Pancreas (tissue), 10 donors: ENCODE data around the gene TMIE. TPM values are rescaled to one million over a fixed set of nuclear protein-coding genes. Genes with fewer than 3 reads are reported as not detected.

Experiments
- ATAC-seq, 4 donors: fragments of 200-7000 bp; cut with Tn5 transposase; one replicate each; pipeline versions ENCODE4 v1.8.0 to v1.9.1; 2020; ENCODE audit warnings: mild to moderate bottlenecking in 4 of 4, moderate library complexity in 4 of 4
- DNase-seq, 6 donors: peaks; one replicate each; pipeline ENCODE4 v3.0.0-alpha.2; 2020
- FAIRE-seq: peaks from 2 replicates; lab custom pipeline; 2012; peaks lifted over from hg19 to GRCh38; lab: Jason Lieb, UNC
- H3K27ac ChIP-seq, 4 donors: fragments of 200-600 bp; sonication (generic); 1 replicate in 3 of 4; 2 replicates in 1 of 4; pipeline versions ENCODE4 v1.5.0 to v1.8.0; 2020
- H3K27me3 ChIP-seq, 4 donors: fragments of 200-600 bp; one replicate each; pipeline ENCODE4 v1.8.0; 2021
- H3K36me3 ChIP-seq, 3 donors: fragments of 200-600 bp; sonication (generic) in 1 of 3; one replicate each; pipeline versions ENCODE4 v1.5.0 to v1.8.0; 2020 to 2021
- H3K4me1 ChIP-seq, 3 donors: fragments of 200-600 bp; one replicate each; pipeline ENCODE4 v1.8.0; 2021
- H3K4me3 ChIP-seq, 4 donors: fragments of 200-600 bp; sonication (generic) in 2 of 4; one replicate each; pipeline versions ENCODE4 v1.5.0 to v1.8.0; 2020 to 2021
- H3K9me3 ChIP-seq, 4 donors: fragments of 200-600 bp; one replicate each; pipeline ENCODE4 v1.8.0; 2021
- CTCF ChIP-seq, 4 donors: fragments of 200-600 bp; sonication (generic) in 3 of 4; IDR thresholded peaks; one replicate each; pipeline versions ENCODE4 v1.5.0 to v1.8.0; 2021; ENCODE audit warnings: antibody characterized with exemption in 4 of 4
- WGBS, 2 donors: extraction: QIAGEN DNeasy Blood & Tissue Kit; methylation state at CpG; one replicate each; pipeline ENCODE4 v1.1.7; 2013; 5-methylcytosine and 5-hydroxymethylcytosine counted together
- intact Hi-C, 3 donors: fragments of 100-400 bp; cut with DNase I; formaldehyde crosslinking; loops; one replicate each; pipeline versions ENCODE4 v1.11.1 to v1.14.2; 2022
- polyA plus RNA-seq, 2 donors: library from polyadenylated mRNA; stranded (reverse); fragments of 200-250 nt; gene quantifications; one replicate each; pipeline ENCODE4 v1.2.3, GENCODE V29; 2013
- total RNA-seq, 6 donors: library from RNA; stranded (reverse); fragmentation: NEBNext Ultra II Directional in 4 of 6; extraction: Animal tissue kit (Norgen Biotek cat#: 25700) in 4 of 6; gene quantifications; one replicate each; pipeline versions ENCODE4 v1.2.1 to v1.2.4, GENCODE V29; 2021 to 2023
- donor health status: healthy with polysubstance abuse.
- donor health status: DM: no; HTN: no; CAD: no; lungs with moderate emphysema.
- donor health status: DM: no; HTN: no; CAD: no.
- donor health status: control.
- donor health status: control.
- donor health status: Bipolar disorder and iron deficiency.
- donor health status: DM: yes; HTN: yes; CAD: no.
- donor health status: DM: no; HTN: no; CAD: no.
- donor health status: DM: no; HTN: no; CAD: no.
- donor health status: DM: yes; HTN: yes; CAD: no.

The TMIE gene
- total and polyA plus RNA-seq, 8 donors, result 0.08 to 0.52 (median 0.14) TPM; not detected in 1

GRCh38 chr3:46663591-46664135, 37.5 kb upstream of the TMIE start:
- ATAC-seq (peak in 1 of 4 donors; percentile 10), DNase-seq (peak in 1 of 6 donors; percentile 30), FAIRE-seq (no peak)
- no peak overlapping the region for H3K4me3 ChIP-seq
- no peaks in the 10 kb centered on the region for H3K27me3 ChIP-seq
- H3K4me1 ChIP-seq, result peaks cover 0 to 7% (median 3%) of the 10 kb centered on the region in 3 donors
- WGBS, 2 donors, result 75 to 79% methylated on average over 8 of the region's 8 CpGs
- no peak for TF ChIP-seq CTCF (IDR thresholded peaks at IDR 0.05)
- intact Hi-C loops, result no loop called here
- no peaks in the 10 kb centered on the region for H3K36me3 ChIP-seq
- H3K9me3 ChIP-seq, result no peaks in the 10 kb centered on the region
- no peak overlapping the region for H3K27ac ChIP-seq

DNA sequence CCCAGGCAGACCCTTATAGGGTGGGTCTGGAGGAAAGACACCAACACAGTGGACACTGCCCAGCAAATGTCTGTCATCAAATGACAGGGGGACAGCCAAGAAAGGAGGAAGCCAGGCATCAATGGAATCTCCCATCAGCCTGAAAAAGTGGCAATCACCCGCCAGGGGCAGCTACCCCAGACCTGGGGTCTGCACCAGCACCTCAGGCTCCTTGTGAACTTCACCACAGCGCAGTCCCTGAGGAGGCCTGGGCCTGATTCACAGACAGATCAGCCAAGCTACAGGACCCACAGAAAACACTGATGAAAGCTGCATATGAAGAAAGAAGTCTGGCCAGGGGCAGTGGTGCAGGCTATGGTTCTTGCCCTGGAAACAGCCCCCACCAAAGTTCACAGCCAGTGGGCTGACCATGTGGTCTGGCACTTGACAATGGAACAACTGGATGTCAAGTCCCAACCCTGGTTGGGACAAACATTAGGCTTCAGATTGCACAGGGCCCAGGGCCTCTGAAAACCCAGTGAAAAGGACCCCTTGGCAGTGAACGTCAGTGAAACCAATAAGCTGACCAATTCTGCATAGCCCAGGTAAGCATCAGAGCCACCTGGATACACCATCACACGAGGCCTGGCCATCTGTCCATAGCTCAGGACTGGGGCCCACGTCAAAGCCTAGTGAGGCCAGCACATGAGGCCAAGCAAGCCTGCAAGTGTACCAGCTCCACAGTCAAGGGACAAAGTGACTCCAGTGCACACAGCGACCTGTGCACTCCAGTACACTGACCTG, 36.8 kb upstream of the TMIE start:
- Histone ChIP-seq H3K4me1 (peaks cover 0 to 7% (median 3%) of the 10 kb centered on the region in 3 donors), H3K27ac (no peak overlapping the region), H3K36me3 (no peaks in the 10 kb centered on the region), H3K4me3 (no peak overlapping the region), H3K9me3 (no peaks in the 10 kb centered on the region), H3K27me3 (no peaks in the 10 kb centered on the region)
- no peak for TF ChIP-seq CTCF (IDR thresholded peaks at IDR 0.05)
- ATAC-seq (no peak), FAIRE-seq (no peak), DNase-seq (peak in 1 of 6 donors; percentile 27)
- intact Hi-C loops, result no loop called here
- WGBS, 2 donors, result 89 to 92% methylated on average over 6 of the region's 6 CpGs

- Histone ChIP-seq H3K27ac (no peak overlapping the region), H3K4me3 (no peak overlapping the region), H3K9me3 (no peaks in the 10 kb centered on the region), H3K27me3 (no peaks in the 10 kb centered on the region), H3K4me1 (peaks cover 0 to 7% (median 3%) of the 10 kb centered on the region in 3 donors), H3K36me3 (no peaks in the 10 kb centered on the region)
- intact Hi-C loops, result no loop called here
- no peak for ATAC-seq
- 71 to 81% methylated on average over 22 to 23 of the region's 23 CpGs for WGBS, 2 donors
- no peak for FAIRE-seq
- no peak for DNase-seq
- no peak for TF ChIP-seq CTCF (IDR thresholded peaks at IDR 0.05)
These were observed 36.0 kb upstream of the TMIE start for GRCh38 chr3:46664971-46665762.

GRCh38 chr3:46665763-46666452, 35.3 kb upstream of the TMIE start:
- no peaks in the 10 kb centered on the region for H3K36me3 ChIP-seq
- H3K4me3 ChIP-seq, result no peak overlapping the region
- TF ChIP-seq CTCF (IDR thresholded peaks at IDR 0.05), result no peak
- H3K27me3 ChIP-seq, result no peaks in the 10 kb centered on the region
- peak in 3 of 6 donors; percentile 10 to 53 (median 28) for DNase-seq
- intact Hi-C loops, result no loop called here
- no peaks in the 10 kb centered on the region for H3K9me3 ChIP-seq
- H3K27ac ChIP-seq, result no peak overlapping the region
- H3K4me1 ChIP-seq, result peaks cover 0 to 7% (median 3%) of the 10 kb centered on the region in 3 donors
- WGBS, 2 donors, result 47 to 56% methylated on average over 9 of the region's 9 CpGs
- FAIRE-seq, result no peak
- peak in 3 of 4 donors; percentile 17 to 46 (median 46) for ATAC-seq
